SW480 (cell line): ENCODE data around the gene WASF2.
"Not testable (repeated sequence)": the region's sequence is repeated elsewhere in the genome, so short reads cannot be mapped to it uniquely, and the experiment has no call there.

Experiments
- DNase-seq: peaks from one replicate; pipeline ENCODE4 v3.0.0-alpha.2; 2016; ENCODE audit warnings: low spot score

WASF2 gene

DNA sequence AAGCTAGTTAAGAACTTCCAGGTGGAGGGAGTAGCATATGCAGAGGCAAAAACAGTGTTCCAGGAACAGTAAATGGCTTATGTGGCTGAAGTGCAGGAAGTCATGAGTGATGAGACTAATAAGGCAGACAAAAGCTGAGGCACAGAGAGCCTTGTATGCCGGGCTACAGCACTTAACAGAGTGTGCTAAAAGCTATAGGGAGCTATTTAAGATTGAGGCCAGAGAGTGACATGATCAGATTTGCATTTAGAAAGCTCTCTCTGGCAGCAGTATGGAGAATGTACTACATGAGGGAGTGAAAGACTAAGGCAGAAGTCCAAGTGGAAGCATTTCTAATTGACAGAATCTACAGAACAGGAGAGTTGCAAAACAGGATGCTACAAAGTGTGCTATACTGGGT is 38.6 kb downstream of the WASF2 start:
- DNase-seq, result no peak

DNA sequence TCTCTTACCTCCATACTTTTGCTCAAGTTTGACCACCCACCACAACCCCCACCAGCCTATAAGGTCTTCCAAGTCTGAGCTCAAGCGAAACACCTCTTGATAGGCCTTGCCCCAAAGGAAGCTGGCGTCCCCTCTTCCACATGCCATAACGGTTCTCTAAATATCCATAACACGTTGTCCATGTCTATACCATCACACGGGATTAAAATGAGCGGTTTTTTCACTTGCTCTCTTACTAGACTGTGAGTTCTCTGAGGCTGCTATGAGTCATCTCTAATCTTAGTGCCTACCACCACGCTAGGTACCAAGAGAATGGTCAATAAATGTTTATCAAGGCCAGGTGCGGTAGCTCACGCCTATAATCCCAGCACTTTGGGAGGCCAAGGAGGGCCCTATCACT is 41.0 kb downstream of the WASF2 start:
- DNase-seq, result no peak

DNA sequence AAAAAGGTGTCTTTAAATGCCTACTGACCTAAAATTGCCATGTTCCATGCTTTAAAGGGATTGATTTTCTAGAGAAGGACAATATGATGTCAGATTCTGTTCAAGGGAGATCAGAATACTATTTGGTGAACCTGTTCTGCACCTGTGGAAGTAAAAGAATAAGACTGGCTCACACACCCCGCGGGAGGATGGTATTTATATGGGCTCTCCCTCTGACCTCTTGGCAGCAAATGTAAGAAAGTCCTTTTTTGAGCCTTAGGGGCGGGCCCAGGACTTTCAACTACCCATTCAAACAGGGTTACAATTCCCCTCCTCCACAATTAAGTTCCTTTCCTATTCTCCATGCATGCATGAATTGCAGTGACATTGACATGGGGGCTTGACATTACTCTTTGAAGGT is 42.1 kb downstream of the WASF2 start:
- DNase-seq, result no peak

DNA sequence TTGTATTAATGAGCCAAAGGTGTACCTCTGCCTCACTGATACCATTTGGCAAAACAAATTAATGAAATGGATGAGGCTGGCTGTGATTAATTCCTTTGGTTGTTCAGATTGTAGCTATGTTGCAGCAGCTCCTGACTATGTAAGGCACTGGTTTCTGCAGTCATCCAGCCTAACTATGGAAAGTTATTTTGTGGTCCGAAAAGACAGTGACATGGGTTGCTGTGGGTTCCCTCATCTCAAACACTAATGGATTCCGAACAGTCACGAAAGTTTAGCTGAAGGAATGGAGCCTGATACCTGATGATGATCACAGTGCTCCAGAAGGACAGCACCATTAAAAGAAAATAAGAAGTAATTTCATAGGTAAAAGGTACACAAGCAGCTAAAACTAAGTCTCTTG is 42.6 kb downstream of the WASF2 start:
- DNase-seq, result no peak

DNA sequence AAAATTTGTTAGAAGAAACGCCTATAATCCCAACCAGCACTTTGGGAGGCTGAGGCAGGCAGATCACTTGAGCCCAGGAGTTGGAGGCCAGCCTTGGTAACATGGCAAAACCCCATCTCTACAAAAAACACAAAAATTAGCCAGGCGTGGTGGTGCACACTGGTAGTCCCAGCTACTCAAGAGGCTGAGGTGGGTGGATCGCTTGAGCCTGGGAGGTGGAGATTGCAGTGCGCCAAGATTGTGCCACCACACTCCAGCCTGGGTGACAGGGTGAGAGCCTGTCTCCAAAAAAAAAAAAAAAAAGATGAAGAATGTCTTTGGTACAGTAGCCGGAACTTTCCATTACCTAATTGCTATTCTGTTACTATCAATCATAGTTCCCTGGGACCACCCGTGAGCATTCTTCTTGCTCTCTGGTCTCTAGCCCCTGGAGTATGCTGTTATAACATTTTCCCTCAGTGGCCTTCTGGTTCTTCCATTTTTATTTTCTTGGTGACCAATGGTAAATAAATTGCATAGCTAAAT is 43.4 kb downstream of the WASF2 start:
- DNase-seq, result no peak

DNA sequence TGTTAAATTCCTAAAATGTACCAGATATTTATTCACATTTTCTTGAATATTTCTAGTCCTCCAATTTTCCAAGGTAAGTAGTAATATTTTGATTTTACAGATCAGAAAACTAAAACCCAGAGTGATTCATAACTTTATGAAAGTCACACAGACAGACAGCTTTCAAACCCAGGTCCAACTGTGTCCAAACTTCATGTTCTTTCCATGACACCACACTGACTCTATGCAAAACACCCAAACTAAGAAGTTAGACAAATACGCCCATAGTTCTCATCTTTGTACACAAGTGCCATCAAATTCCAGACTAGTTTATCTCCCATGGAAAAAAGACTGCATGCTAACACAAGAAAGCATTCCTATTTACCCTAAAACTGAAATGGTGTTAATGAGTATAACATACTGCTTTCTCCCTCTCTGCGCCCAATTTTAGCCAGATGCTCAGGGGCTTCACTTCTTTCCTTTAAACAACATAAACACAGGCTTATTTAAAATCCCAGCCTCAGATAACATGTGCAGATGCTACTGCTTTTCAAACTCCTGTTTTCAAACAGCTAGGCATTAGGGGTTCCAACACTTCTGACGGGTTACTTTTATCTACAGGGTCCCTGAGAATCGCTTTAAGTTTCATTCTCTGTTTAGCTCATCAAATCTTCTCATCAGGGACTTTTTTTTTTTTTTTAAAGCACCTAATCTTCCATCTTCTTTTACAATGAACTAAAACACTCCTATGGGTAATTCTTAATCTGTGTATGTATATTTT is 44.6 kb downstream of the WASF2 start:
- DNase-seq, result no peak

DNA sequence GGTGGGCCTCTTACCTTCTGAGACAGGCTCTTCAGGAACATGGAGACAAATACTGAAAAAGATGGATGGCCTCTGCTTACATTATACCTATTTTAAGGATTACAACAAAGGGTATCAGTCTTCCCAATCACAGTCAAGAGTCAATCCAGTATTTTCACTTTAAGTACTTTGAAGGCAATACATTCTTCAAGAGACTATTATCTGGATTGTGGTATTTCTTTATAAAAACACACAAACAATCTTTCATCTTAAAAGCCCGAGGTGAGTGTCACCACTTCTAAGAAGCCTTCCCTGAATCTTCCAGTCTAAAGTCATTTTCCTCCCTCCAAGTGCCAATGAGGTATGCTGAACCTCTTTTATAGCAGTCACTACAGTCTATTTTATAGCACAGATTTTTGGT is 45.3 kb downstream of the WASF2 start:
- DNase-seq, result no peak

DNA sequence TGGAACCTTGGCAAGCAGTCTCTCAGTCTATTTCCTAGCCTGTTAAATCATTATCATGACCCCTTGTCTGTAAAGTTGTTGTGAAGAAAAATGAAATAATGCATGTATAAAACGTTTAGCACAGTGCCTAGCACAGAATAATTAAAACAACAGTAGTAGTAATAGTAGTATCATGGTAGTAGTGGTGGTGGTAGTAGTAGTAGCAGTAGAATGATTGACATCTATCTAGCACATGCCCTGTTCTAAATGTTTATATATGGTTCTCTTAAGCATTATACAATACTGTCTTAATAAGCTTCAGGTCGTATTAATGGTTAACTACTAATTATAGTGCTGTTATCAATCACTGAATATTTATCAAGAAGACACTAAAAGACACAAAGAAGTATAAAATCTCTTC is 50.8 kb downstream of the WASF2 start:
- DNase-seq, result no peak

DNA sequence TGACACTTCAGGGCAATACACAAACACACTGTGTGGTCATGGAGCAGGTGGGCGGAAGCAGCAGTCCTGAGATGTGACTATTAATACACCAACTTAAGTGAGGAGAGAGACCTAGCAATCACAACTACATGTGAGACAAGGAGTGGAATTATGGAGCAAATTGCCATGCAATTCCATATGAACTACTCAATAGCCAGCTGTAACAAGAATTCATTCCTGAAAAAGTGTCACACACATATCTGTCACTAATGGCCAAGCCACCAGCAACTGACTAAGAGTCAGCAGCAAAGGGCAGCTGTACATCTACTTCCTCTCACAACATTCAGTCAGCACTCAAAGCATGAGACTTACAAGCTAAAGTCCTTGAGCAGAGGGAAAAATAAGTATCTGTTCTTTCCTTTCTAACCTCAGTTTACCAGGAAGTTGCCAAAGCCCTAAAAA is 51.3 kb downstream of the WASF2 start:
- no peak for DNase-seq

DNA sequence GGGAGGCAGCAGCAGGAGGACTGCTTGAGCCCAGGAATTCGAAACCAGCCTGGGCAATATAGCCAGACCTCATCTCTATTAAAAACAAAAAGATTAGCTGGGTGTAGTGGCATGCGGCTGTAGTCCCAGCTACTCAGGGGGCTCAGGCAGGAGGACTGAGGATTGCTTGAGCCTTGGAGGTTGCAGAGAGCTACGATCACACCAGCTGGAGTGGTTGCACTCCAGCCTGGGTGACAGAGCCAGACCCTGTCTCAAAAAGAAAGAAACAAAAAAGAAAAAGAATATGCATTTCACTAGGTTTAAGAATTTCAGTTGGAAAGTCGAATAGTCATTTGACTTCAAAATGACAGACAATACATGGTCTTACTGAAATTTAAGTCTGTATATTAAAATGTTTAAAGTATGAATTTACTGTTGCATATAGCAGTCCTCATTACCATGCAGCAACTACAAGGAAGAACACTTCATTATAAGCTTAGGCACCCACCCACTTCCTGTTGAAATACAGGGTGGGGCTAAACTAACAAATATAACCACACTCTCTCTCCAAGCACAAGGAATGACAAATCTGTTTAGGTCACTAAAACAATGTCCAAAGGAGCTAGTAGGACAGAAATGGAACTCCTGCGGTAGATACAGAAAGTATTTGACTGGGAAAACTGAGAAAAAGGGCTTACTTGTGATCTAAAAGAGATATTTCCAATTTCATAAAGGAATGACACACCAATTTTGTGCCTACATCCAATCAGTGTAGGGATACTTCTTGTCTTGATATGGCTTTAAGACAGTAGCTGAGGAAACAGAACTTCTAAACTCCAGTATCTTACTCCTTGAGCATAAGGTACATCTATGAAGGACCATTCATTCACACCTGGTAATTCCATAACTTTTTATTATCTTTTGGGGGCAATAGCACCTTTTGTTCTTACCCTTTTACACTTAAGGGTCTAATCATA is 53.5 kb downstream of the WASF2 start:
- peak; percentile 71 for DNase-seq

DNA sequence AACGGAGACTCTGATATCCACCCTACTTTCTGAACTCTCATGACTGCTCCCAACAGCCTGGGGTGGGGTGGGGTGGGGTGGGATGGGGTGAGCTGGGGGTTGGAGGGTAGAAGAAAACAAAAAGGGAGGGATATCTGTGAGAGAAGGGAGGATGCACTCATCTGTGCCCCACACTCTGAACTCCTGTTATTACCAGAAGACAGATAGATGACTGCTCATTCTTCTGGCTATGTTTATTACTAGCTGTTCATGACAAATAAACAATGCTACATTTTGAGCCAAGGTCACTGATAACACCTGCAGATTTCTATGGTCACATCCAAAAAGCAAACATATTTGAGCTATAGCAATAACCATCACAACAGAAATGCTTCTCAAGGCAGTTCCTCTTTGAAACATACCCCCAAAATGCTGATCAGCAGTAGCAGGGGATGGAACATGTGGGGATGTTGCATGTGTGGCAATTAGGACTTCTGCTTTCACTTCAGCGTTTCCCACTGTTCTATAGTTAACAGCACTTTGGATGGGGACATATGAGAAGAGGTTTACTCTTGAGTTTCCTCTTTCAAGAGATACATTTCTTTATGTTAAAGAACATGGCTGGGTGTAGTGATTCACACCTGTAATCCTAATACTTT is 54.3 kb downstream of the WASF2 start:
- DNase-seq, result no peak

DNA sequence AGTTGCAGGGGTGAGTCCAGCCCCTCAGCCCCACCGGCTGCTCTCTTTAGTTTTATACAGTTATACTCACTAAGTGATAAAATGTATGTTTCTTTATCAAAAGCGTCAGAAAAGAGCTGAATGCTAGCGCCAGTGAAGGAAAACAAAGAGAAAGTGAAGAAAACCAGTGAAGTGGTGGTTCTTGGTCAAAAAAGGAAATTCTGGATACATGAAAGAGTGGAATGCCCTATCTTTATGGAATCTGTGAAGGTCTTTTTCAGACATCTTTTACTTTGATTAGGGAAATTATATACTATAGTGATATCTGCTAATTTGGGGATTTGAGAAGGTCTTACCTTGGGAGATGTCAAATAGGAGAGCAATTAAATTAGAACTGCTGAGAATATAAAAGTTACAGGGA is 56.3 kb downstream of the WASF2 start:
- no peak for DNase-seq

DNA sequence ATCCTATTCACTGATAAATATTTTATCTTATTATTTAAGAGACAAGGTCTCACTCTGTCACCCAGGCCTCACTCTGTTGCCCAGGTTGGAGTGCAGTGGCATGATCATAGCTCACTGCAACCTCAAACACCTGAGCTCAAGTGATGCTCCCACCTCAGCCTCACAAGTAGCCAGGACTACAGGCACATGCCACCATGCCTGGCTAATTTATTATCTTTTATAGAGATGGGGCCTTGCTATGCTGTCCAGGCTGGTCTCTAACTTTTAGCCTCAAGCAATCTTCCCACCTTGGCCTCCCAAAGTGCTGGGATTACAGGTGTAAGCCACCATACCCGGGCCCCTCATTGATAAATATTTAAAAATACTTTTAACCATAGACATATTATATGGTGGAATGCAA is 57.2 kb downstream of the WASF2 start:
- not testable (repeated sequence) for DNase-seq

DNA sequence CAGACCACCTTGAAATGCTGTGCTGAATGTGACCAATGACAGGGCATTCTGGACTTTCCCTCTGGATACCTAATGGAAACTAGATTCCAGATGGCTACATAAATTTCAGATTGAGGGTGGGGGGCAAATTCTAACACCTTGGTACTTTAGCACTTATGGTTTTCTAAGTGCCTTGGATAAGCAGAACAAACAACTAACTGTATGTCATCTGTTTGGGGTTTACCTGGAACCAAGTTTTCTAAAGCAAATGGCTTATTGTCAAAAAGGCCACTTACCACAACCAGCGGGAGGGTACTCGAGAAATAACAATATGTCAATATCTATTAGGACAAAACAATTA is 58.4 kb downstream of the WASF2 start:
- no peak for DNase-seq

DNA sequence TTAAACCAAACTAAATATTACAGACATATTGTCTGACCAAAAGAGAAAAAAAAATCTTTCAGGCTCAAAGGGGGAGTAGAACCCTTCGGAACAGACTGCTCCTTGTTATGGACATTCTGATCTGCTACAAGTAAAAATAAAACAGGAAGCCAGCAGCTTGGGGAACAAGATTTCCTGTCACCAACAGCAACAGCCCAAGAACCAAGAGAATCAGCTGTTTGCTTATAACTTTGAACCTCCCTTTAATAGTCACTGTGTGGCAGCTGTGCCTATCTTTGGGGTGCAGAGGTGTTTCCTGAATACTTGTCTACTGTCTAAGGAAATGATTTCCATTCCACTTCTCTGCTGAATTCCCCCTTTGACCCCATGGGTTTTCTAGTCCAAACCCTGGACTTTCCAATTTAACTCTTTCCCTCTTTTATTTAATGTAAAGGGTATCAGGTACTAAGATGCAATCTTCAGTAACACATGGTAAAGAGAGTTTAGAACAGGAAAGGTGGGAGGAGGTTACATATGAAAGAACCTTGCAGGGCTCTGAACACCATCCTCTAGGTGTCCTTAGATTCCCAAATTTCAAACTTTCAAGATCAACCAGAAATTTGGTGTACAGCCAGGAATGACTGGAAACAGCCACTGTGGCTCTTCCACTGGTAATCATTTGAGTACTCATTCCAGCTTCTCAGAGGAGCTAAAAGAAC is 58.9 kb downstream of the WASF2 start:
- no peak for DNase-seq

DNA sequence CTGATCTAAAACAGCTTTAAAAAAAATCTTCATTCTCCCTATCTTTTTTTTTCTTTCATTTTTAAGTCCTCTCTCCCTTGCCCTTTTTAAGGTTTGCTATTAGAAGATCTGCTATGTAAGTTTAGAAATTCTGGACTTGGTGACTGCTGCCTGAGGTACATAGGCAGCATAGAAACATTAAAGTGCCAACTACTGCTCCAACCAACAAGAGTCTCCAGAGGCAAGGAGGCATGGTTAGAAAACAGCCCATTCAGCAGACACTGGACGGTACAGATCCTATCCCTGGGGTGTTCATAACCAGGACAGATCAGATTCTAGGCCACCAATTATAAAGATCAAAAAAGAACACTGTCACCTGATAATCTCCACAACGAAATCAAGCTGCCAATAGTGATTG is 60.9 kb downstream of the WASF2 start:
- DNase-seq, result no peak

DNA sequence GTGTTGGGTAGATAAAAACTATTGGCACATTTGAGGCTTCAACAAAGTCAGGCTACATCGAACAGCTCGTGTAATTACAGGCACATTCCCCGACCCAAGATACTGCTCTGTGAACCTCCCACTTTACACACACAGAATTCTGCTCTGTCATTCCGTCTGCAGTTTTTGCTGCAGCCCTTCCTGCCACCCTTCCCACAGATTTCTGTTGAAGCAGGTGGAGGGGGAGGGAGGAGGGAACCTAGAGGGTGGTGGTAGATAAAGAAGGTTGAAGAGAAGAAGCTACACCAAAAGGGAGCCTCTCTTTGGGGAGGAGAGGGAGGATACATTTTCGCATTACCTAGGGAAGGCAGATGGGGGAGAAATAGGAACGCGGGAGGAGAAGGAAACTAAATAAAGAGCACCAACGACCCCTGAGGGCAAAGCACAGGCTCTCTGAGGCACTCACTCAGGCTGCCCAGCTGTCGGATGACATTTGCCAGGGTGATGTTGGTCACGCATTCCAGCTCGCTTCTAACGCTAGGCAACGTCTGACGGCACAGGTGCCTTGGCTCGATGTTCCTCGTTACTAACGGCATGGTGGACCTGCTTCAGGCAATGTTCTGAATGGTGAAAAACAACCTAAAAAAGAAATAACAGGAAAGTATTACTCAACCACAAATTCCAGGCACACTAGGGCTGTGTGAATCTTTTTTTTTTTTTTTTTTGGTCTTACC is 61.5 kb downstream of the WASF2 start:
- no peak for DNase-seq

DNA sequence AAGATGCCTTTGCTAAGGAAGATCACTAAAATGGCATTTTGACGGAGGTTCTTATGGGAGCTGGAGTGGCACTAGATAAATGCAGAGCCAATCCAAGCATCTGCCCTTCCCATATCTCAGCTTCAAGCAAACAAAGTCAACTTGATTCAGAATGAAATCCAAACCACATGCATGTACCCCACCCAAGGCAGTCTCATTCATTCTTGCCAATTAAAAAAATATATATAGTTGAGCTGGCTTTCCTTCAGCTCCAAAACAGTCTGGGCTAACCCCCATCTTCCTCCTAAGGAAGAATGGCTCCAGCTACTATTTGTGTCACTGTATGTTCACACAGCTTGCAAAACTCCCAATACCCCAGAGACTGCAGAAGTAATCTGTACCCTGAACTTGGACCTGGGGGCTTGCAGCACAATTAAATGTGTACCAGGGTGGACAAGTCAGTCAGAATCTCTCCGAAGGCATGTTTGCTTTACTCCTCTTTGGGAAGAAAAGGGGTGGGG is 62.1 kb downstream of the WASF2 start:
- DNase-seq, result no peak

DNA sequence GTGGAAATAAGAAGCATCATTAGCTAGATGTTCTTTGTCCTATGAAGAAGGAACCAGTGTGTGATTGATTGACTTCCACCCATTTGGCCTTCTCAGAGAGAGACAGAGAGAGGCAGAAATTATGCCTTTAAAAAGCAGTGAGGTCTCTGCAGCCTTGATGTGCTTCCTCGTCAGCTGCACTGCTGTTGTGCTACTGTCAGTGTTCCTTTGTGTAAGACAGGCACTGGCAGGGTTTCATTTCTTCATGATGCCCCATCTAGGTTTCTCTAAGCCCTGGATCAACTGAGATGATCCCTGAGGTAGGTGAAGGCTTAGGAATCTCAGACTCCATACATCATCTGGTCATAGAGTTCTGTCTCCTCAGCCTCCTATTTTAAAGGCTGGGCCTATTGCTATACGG is 62.6 kb downstream of the WASF2 start:
- DNase-seq, result no peak

DNA sequence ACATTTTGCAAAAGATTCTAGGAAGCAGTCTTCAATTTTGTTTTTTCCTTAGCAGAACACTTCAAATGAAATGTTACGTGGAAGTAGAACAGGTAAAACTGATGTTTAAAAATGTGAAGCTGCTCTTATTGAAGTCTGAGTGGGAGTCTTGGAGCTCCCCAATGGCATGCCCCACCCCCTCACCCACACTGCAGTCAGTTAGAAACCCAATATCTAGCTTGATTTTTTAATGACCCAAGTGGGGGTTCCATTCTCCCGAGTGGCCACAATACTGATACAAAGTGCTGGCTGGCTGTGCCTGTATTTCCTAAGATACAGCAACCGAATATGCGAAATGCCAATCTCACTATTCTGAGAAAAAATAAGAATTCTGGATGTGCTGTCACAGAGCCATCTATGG is 66.3 kb downstream of the WASF2 start:
- no peak for DNase-seq
